Measurements from ENCODE around the gene MPPED1. TPM values are rescaled to one million over a fixed set of nuclear protein-coding genes. Genes with fewer than 3 reads are reported as not detected.

Gene MPPED1
- total and polyA plus RNA-seq, 2 donors (not counting 1 experiment from before 2014, with no cell fraction given): 0.13 TPM; not detected in 1

DNA sequence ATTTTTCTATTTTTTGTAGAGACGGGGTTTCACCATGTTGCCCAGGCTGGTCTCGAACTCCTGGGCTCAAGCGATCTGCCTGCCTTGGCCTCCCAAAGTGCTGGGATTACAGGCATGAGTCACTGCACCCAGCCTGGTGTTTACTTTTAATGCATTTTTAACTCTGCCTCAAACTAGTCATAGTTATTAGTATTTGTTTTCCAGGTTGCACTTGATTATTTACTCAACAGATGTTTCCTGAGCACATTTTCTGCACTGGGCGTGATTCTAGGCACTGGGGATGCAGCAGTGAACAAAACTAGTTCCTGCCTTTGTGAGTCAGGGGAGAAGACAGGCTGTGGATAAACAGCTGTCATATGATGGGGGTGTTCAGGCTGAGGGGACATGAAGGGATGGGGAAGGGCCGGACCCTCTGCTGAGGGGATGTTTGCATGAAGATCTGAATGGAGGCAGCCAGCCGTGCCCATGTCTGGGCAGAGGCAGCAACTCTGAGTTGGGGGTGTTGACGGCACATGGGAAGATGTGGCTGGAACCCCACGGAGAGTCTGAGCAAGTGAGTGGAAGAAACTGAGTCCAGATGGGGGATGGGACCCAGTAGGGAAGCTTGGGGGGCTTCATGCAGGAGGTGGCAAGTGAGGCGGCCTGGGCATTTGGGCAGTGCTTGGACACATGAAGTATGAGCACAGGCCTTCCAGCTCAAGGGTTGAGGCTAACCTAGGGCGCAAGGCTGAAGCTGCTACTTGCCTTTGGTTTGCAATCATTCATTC, 34.4 kb downstream of the MPPED1 start:
- Histone ChIP-seq H3K9me3 (ENCODE audit: control extremely low read depth in 1 of 3, control insufficient read depth in 2 of 3, insufficient read depth in 1 of 3, low read length in 2 of 3) (peaks cover 0 to 4% (median 0%) of the 10 kb centered on the region in 3 donors), H3K27me3 (replicated peaks in 1 of 4; ENCODE audit: control extremely low read depth in 1 of 4, control insufficient read depth in 3 of 4, insufficient read depth in 4 of 4, low read length in 3 of 4) (no peaks in the 10 kb centered on the region), H4K20me1 (ENCODE audit: control insufficient read depth, insufficient read depth, low read length, poor library complexity, severe bottlenecking) (no peaks in the 10 kb centered on the region), H3K9ac (ENCODE audit: low read length) (no peak overlapping the region), H3K79me2 (ENCODE audit: control insufficient read depth, insufficient read depth, low read length) (no peaks in the 10 kb centered on the region), H3K4me1 (ENCODE audit: control insufficient read depth in 2 of 2, insufficient read depth in 2 of 2, low read length in 2 of 2) (peaks cover 0 to 4% of the 10 kb centered on the region in 2 donors), H3K4me3 (ENCODE audit: control extremely low read depth in 1 of 5, extremely low read depth in 1 of 5, insufficient read depth in 1 of 5, low read depth in 2 of 5, low read length in 4 of 5) (no peak overlapping the region), H3K4me2 (replicated peaks; ENCODE audit: low read depth, low read length, poor library complexity, severe bottlenecking) (no peak overlapping the region), H3K27ac (ENCODE audit: low read length in 2 of 2) (no peak overlapping the region), H3K36me3 (replicated peaks in 1 of 2; ENCODE audit: control extremely low read depth in 1 of 2, control insufficient read depth in 1 of 2, extremely low read depth in 1 of 2, insufficient read depth in 2 of 2, low read length in 1 of 2) (no peaks in the 10 kb centered on the region), H2AFZ (ENCODE audit: insufficient read depth, low read depth, low read length, poor library complexity, severe bottlenecking) (no peak overlapping the region)
- peaks cover 25% of the 10 kb centered on the region for H3K27me3 Mint-ChIP-seq
- POLR2A ChIA-PET: no interaction called here
- CTCF ChIA-PET: no interaction called here
- intact Hi-C loops (cut with micrococcal nuclease): no loop called here
- H3K4me1 Mint-ChIP-seq: peaks cover 11% of the 10 kb centered on the region
- H3K9me3 Mint-ChIP-seq (ENCODE audit: insufficient read depth): no peaks in the 10 kb centered on the region
- DNase-seq (no peak), ATAC-seq (ENCODE audit: low read depth) (no peak)
- H3K4me3 Mint-ChIP-seq: no peak overlapping the region
- 67% methylated on average over 8 of the region's 10 CpGs for WGBS (ENCODE audit: insufficient coverage)
- no peak for TF ChIP-seq EZH2 (IDR thresholded peaks at IDR 0.05; ENCODE audit: borderline replicate concordance, insufficient read depth, low read depth, low read length, poor library complexity, severe bottlenecking)
- TF ChIP-seq, protein P1, sequence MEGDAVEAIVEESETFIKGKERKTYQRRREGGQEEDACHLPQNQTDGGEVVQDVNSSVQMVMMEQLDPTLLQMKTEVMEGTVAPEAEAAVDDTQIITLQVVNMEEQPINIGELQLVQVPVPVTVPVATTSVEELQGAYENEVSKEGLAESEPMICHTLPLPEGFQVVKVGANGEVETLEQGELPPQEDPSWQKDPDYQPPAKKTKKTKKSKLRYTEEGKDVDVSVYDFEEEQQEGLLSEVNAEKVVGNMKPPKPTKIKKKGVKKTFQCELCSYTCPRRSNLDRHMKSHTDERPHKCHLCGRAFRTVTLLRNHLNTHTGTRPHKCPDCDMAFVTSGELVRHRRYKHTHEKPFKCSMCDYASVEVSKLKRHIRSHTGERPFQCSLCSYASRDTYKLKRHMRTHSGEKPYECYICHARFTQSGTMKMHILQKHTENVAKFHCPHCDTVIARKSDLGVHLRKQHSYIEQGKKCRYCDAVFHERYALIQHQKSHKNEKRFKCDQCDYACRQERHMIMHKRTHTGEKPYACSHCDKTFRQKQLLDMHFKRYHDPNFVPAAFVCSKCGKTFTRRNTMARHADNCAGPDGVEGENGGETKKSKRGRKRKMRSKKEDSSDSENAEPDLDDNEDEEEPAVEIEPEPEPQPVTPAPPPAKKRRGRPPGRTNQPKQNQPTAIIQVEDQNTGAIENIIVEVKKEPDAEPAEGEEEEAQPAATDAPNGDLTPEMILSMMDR (IDR thresholded peaks at IDR 0.05): no peak
- no peak overlapping the region for H3K27ac Mint-ChIP-seq

DNA sequence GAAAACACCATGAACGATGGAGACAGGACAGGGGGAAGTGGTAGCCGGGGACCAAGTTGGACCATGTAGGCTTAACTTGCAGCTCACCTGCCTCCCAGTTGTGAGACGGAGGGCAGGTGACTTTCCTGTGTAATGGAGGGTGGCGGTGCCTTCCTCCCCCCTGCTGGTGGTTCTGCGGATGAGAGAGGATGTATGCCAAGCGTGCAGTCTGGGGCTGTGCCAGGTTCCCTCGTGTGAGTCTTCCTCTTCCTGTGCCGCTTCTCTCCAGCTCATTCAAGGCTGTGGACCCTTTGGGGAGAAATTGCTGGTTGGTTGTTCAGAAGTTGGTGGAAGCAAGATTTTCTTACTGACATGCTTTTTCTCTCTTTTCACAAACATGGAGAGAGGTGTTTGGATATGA, 35.1 kb downstream of the MPPED1 start:
- CTCF ChIA-PET: no interaction called here
- no peaks in the 10 kb centered on the region for H3K27me3 ChIP-seq (replicated peaks in 1 of 4; ENCODE audit: control extremely low read depth in 1 of 4, control insufficient read depth in 3 of 4, insufficient read depth in 4 of 4, low read length in 3 of 4)
- DNase-seq: no peak

More for the DNA sequence above, 35.1 kb downstream of the MPPED1 start:
- Mint-ChIP-seq H3K9me3 (ENCODE audit: insufficient read depth) (peaks cover 1% of the 10 kb centered on the region), H3K4me1 (peaks cover 11% of the 10 kb centered on the region), H3K4me3 (no peak overlapping the region), H3K27me3 (peaks cover 23% of the 10 kb centered on the region), H3K27ac (no peak overlapping the region)
- 21% methylated on average over 4 of the region's 8 CpGs for WGBS (ENCODE audit: insufficient coverage)
- no peak overlapping the region for H3K9ac ChIP-seq (ENCODE audit: low read length)
- no peak overlapping the region for H2AFZ ChIP-seq (ENCODE audit: insufficient read depth, low read depth, low read length, poor library complexity, severe bottlenecking)
- no peak overlapping the region for H3K4me2 ChIP-seq (replicated peaks; ENCODE audit: low read depth, low read length, poor library complexity, severe bottlenecking)
- H3K9me3 ChIP-seq (ENCODE audit: control extremely low read depth in 1 of 3, control insufficient read depth in 2 of 3, insufficient read depth in 1 of 3, low read length in 2 of 3): peaks cover 0 to 7% (median 0%) of the 10 kb centered on the region in 3 donors
- H4K20me1 ChIP-seq (ENCODE audit: control insufficient read depth, insufficient read depth, low read length, poor library complexity, severe bottlenecking): no peaks in the 10 kb centered on the region
- no peak overlapping the region for H3K27ac ChIP-seq (ENCODE audit: low read length in 2 of 2)
- peaks cover 0 to 4% of the 10 kb centered on the region in 2 donors for H3K4me1 ChIP-seq (ENCODE audit: control insufficient read depth in 2 of 2, insufficient read depth in 2 of 2, low read length in 2 of 2)
- intact Hi-C loops (cut with micrococcal nuclease): no loop called here
- ATAC-seq (ENCODE audit: low read depth): no peak
- H3K79me2 ChIP-seq (ENCODE audit: control insufficient read depth, insufficient read depth, low read length): no peaks in the 10 kb centered on the region
- POLR2A ChIA-PET: no interaction called here
- no peak for TF ChIP-seq EZH2 (IDR thresholded peaks at IDR 0.05; ENCODE audit: borderline replicate concordance, insufficient read depth, low read depth, low read length, poor library complexity, severe bottlenecking)
- TF ChIP-seq, protein P1 (IDR thresholded peaks at IDR 0.05): no peak
- no peak overlapping the region for H3K4me3 ChIP-seq (ENCODE audit: control extremely low read depth in 1 of 5, extremely low read depth in 1 of 5, insufficient read depth in 1 of 5, low read depth in 2 of 5, low read length in 4 of 5)
- H3K36me3 ChIP-seq (replicated peaks in 1 of 2; ENCODE audit: control extremely low read depth in 1 of 2, control insufficient read depth in 1 of 2, extremely low read depth in 1 of 2, insufficient read depth in 2 of 2, low read length in 1 of 2): no peaks in the 10 kb centered on the region

Data from B cell (primary cell).